ENCODE results near the gene LMTK3. TPM values are rescaled to one million over a fixed set of nuclear protein-coding genes. Genes with fewer than 3 reads are reported as not detected.

Gene LMTK3
- total RNA-seq, 4 donors from 2014 or later: 0.17 to 0.57 (median 0.37) TPM

GRCh38 chr19:48473161-48473966, 38.3 kb downstream of the LMTK3 start:
- Histone ChIP-seq H3K36me3 (peaks cover 74 to 83% (median 82%) of the 10 kb centered on the region in 4 donors), H3K4me1 (peaks cover 11 to 41% (median 19%) of the 10 kb centered on the region in 4 donors), H3K4me3 (no peak overlapping the region), H3K9me3 (no peaks in the 10 kb centered on the region), H3K27me3 (no peaks in the 10 kb centered on the region), H3K27ac (replicated peaks in 1 of 4) (no peak overlapping the region)
- TF ChIP-seq POLR2A (IDR thresholded peaks at IDR 0.05; ENCODE audit: low read depth): no peak
- no peak for TF ChIP-seq CTCF (IDR thresholded peaks at IDR 0.05)
- TF ChIP-seq EP300 (IDR thresholded peaks at IDR 0.05): no peak
- no peak for TF ChIP-seq POLR2AphosphoS5 (IDR thresholded peaks at IDR 0.05)
- WGBS: 82% methylated on average over 10 of the region's 14 CpGs
- intact Hi-C loops (cut with DNase I): no loop called here
- no peak for DNase-seq (ENCODE audit: extremely low spot score)

GRCh38 chr19:48471836-48472235, 39.8 kb downstream of the LMTK3 start:
- WGBS: 93% methylated on average over 4 of the region's 4 CpGs
- Histone ChIP-seq H3K27me3 (no peaks in the 10 kb centered on the region), H3K27ac (replicated peaks in 1 of 4) (no peak overlapping the region), H3K4me3 (no peak overlapping the region), H3K9me3 (no peaks in the 10 kb centered on the region), H3K36me3 (peaks cover 59 to 68% (median 67%) of the 10 kb centered on the region in 4 donors), H3K4me1 (peaks cover 15 to 45% (median 23%) of the 10 kb centered on the region in 4 donors)
- TF ChIP-seq EP300 (IDR thresholded peaks at IDR 0.05): no peak
- TF ChIP-seq POLR2A (IDR thresholded peaks at IDR 0.05; ENCODE audit: low read depth): no peak
- no peak for TF ChIP-seq POLR2AphosphoS5 (IDR thresholded peaks at IDR 0.05)
- TF ChIP-seq CTCF (IDR thresholded peaks at IDR 0.05): no peak
- intact Hi-C loops (cut with DNase I): no loop called here
- DNase-seq (ENCODE audit: extremely low spot score): no peak

GRCh38 chr19:48470856-48471255, 40.8 kb downstream of the LMTK3 start:
- Histone ChIP-seq H3K36me3 (peaks cover 49 to 58% (median 57%) of the 10 kb centered on the region in 4 donors), H3K4me1 (peaks cover 15 to 45% (median 23%) of the 10 kb centered on the region in 4 donors), H3K27ac (replicated peaks in 1 of 4) (no peak overlapping the region), H3K9me3 (no peaks in the 10 kb centered on the region), H3K4me3 (peak overlapping the region in 1 of 4 donors; percentile 98), H3K27me3 (no peaks in the 10 kb centered on the region)
- TF ChIP-seq CTCF (IDR thresholded peaks at IDR 0.05): no peak
- TF ChIP-seq POLR2AphosphoS5 (IDR thresholded peaks at IDR 0.05): no peak
- TF ChIP-seq EP300 (IDR thresholded peaks at IDR 0.05): no peak
- TF ChIP-seq POLR2A (IDR thresholded peaks at IDR 0.05; ENCODE audit: low read depth): no peak
- intact Hi-C loops (cut with DNase I): no loop called here
- DNase-seq (ENCODE audit: extremely low spot score): no peak
- WGBS: 91% methylated on average over 10 of the region's 10 CpGs

GRCh38 chr19:48469934-48470680, 41.5 kb downstream of the LMTK3 start:
- peak overlapping the region; percentile 98 to 99 (median 98) for H3K27ac ChIP-seq (replicated peaks in 1 of 4)
- H3K4me3 ChIP-seq: peak overlapping the region; percentile 87 to 99 (median 94)
- no peaks in the 10 kb centered on the region for H3K27me3 ChIP-seq
- intact Hi-C loops (cut with DNase I): no loop called here
- DNase-seq (ENCODE audit: extremely low spot score): no peak
- TF ChIP-seq CTCF (IDR thresholded peaks at IDR 0.05): no peak
- H3K9me3 ChIP-seq: no peaks in the 10 kb centered on the region
- H3K4me1 ChIP-seq: peaks cover 15 to 45% (median 23%) of the 10 kb centered on the region in 4 donors
- peaks cover 41 to 51% (median 49%) of the 10 kb centered on the region in 4 donors for H3K36me3 ChIP-seq
- WGBS: 57% methylated on average over 19 of the region's 20 CpGs
